GM18520 (cell line): ENCODE data around the gene PSENEN.
A peak's percentile ranks its signal among the peaks of the same experiment; 100 is the strongest.

Experiments
- ATAC-seq: cut with Tn5 transposase; IDR thresholded peaks from one replicate; pipeline ENCODE4 v1.9.1; 2021; ENCODE audit not compliant: unreplicated experiment

The PSENEN gene

GRCh38 chr19:35733180-35734125 lies 12.0 kb upstream of the PSENEN start:
- ATAC-seq = no peak

GRCh38 chr19:35734273-35734672 lies 11.2 kb upstream of the PSENEN start:
- no peak for ATAC-seq

DNA sequence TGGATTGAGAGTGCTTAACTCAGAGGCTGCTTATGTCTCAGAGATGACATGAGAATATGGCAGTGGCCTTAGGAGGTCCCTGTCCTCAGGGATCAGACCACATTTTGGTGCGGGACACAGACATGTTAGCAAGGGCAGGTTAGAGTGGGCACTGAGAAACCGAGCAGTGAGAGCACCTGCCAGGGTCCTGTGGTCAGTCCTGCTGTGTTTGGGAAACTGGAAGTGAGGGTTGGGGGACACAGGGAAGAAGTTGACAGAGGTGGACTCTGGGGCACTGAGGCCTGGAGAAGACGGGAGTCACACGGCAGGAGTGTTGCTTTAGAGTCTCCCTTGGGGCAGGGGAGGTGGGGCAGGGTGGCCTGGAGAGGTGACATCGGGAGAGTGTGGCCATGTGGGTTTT lies 10.6 kb upstream of the PSENEN start:
- ATAC-seq = no peak

DNA sequence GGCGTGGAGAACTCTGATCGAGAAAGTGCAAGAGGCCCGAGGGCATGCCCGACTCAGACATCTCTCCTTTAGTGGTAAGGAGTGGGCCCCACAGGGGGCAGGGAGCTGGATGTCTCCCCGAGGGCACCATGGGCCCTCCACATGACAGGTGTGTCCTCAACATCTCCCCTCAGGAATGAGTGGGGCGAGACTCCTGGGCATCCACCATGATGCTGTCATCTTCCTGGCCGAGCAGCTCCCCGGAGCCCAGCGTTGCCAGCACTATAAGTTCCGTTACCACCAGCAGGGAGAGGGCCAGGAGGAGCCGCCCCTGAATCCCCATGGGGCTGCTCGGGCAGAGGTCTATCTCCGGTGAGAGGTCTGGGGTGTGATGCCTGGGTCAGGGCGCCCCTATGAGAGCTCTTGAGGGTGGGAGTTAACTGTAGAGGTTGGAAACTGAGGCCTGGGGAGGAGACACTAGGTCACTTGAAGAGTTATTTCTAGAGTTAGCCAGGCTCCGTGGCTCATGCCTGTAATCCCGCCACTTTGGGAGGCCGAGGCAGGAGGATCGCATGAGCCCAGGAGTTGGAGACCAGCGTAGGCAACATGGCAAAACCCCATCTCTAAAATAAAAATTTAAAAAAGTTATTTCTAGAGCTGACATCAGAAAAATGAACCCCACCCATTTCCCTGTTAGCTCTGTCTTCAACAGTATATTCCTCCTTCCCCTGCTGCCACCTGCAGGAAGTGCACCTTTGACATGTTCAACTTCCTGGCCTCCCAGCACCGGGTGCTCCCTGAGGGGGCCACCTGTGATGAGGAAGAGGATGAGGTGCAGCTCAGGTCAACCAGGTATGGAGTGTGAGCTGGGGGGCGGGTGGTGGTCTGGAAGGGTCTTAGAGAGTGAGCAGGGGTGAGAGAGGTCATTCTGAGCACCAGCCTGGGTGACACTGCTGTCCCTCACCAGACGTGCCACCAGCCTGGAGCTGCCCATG lies 8.3 kb upstream of the PSENEN start:
- no peak for ATAC-seq

DNA sequence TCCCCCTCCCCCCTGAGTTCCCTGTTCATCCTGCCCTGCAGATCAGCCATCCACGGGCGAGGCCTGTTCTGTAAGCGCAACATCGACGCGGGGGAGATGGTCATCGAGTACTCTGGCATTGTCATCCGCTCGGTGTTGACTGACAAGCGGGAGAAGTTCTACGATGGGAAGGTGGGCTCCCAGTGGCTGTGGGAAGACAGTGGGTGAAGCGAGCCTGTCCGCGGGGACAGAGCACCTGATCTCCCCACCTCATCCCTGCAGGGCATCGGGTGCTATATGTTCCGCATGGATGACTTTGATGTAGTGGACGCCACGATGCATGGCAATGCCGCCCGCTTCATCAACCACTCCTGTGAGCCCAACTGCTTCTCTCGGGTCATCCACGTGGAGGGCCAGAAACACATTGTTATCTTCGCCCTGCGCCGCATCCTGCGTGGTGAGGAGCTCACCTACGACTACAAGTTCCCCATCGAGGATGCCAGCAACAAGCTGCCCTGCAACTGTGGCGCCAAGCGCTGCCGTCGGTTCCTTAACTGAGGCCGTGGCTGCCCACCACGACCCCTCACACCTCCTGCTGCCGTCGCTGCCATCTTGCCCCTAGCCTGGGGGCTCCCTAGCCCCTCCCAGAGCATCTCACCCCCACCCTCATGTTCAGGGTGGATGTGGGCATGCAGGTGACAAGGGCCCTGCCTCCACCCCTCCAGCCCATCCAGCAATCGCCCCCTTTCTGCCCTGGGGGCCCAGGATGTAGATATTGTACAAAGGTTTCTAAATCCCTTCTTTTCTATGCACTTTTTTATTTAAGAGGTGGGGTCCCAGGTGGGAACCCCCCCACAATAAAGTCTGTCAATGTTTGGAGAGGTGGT lies 7.2 kb upstream of the PSENEN start:
- no peak for ATAC-seq

DNA sequence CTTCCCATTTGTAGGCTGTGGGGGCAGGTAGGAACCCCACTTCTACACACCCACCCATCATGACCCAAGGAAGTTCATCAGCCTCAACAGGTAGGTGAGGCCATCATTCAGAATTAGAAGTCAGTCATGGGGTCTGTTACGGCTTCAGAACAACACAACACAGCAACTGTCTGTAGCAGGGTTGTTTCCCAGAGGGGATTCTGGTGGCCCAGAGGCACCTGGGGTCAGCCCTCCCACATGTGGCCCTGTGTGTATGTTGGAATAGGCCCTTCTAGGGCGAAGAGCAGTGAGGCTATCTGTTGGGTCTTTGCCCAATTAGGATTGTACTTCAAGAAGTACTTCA lies 6.6 kb upstream of the PSENEN start:
- no peak for ATAC-seq

GRCh38 chr19:35739275-35740107 lies 6.0 kb upstream of the PSENEN start:
- ATAC-seq = no peak

GRCh38 chr19:35740108-35740422 lies 5.4 kb upstream of the PSENEN start:
- ATAC-seq = no peak

- peak; percentile 40 for ATAC-seq
Measured at GRCh38 chr19:35740423-35741202, 4.8 kb upstream of the PSENEN start.

DNA sequence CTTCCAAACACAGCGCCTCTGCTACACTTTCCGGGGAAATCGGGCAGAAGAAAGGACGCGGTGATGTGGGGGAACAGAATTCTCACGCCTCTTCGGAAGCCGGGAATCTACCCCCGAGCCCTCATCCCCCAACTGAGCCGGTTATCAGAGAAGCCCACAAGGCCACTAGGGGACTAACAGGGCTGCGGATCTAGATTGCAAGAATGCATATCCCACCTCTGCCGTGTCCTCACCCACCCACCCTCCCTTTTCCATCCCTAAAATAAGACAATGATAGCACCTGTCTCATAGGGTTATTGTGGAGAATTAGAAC lies 4.3 kb upstream of the PSENEN start:
- ATAC-seq = no peak

DNA sequence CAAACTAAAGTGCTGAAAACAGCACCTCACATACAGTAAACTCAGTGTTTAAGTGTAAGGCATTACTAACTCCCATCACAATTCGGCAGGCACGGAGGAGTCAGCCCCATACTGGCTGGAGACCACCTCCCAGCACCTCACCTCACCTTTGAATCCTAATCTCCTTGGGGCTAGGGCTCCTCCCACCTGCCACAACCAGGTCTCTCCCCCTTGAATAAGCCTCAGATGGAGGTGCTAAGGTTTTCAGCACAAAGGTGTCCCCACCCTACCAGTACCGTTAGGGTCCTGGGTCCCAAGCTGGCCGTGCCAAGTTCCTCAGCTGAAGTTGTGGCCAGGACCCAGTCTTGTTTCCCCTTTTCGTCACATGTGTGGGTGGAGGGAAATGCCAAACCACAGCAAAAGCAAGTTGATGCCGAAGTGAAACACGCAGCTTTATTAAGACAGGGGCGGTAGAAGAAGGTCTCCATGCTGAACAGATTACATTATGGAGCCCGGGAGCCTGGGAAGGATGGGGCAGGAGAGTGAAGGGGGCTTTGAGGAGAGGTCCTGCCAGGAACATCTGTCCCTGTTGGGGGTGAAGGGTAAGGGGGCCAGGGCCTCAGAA lies 3.2 kb upstream of the PSENEN start, which contains the start of gene IGFLR1:
TSS of gene IGFLR1 (minus strand) at position 332 of the 604 bp plus-strand sequence. CDS start 1,272 bp downstream, outside the sequence.
- ATAC-seq = no peak

DNA sequence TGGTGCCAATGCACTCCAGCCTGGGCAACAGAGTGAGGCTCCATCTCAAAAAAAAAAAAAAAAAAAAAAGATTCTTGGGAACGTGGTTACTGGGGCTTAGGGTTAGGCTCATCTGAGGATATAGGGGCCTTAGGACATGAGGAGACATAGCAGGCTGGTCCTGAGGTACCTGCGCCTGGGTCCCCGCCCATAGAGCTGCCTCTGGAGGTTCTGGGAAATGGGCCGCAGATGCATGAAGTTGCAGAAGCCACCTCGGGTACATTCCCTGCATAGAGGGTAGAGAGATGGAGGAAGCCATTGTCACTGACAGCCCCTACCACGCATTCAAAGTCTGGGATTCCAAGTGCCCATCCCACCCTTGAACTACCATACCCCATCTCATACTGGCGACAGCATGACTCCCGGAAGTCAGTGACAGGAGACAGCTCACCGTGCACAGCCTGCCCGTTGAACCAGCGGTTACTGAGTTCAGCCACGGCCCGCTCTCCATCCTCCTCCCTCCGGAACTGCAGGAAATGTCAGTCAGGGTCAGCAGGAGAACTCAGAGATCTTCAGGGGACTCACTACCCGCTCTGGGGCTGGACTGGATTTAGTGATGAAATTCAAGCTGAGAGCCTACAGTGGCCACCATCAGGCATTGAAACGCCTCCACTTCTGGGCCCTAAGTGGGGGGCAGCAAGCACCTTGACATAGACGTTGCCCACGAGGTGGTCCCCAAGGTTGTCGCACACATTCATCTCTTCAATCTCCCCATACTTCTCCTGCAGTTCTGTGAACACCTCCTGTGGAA lies 1.6 kb upstream of the PSENEN start:
- no peak for ATAC-seq

- ATAC-seq = peak; percentile 14
Measured at GRCh38 chr19:35744430-35745327, 772 bp upstream of the PSENEN start.

- no peak for ATAC-seq
Measured at GRCh38 chr19:35746087-35746462, 624 bp downstream of the PSENEN start.

DNA sequence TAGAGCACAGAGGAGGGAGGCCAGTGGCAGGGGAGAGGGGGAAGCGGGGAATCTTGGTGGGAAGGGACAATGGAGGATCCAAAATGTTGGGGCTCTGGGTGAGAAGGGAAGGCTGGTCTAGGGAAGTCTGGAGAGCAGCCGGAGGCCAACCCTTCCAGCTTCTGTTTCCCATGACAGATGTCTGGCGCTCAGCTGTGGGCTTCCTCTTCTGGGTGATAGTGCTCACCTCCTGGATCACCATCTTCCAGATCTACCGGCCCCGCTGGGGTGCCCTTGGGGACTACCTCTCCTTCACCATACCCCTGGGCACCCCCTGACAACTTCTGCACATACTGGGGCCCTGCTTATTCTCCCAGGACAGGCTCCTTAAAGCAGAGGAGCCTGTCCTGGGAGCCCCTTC lies 1.1 kb downstream of the PSENEN start:
- ATAC-seq = no peak

DNA sequence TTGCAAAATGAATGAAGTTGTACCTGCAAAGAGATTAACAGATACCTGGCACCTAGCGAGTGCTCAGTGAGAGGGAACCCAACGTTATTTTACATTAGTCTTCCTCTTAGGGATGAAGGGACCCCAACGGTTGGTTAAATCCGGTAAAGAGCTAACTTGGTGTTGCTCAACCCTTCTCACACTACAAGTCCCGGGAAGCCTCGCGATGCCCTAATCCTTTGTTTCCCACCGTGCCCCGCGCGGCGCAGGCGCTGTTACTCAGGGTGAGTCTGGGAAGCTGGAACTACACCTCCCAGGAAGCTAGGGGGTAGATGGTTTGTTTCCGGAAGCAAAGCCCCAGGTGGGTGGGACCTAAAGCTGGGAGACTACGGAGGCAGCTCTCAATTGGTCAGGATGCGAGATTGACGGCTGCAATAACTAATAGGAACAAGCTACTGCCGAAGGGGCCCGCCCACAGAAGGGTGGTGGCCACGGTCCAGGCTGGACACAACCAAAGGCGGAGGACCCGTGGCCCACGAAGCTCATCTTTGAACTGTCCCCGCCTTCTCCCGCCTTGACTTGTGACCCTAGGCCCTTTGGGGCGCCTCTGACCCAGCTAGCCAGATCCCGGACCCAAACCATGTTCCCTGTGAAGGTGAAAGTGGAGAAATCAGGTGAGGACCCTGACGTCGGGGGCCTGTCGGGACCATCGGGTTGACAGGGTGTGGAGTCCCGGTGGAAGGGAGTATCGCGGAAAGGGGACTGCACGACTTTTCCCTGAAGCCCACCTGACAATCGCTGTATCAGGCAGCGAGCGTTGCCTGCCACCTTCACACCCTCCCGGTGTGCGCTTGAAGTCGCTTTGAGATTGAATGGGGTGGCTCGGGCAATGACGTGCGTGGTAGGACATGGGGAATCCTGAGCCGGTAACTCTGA lies 2.9 kb downstream of the PSENEN start, which contains the start of gene LIN37:
TSS of gene LIN37 (plus strand) at position 471 of the 915 bp plus-strand sequence. CDS start at position 620, 149 bp downstream.
- peak; percentile 71 for ATAC-seq
